ENCODE measurements around the gene GCLC.

Gene GCLC

GRCh38 chr6:53497905-53498304, 47.0 kb downstream of the GCLC start:
- TF ChIP-seq FOXM1 (IDR thresholded peaks at IDR 0.05; ENCODE audit: borderline replicate concordance, low read depth) (no peak), NFIC (IDR thresholded peaks at IDR 0.05) (no peak), CEBPB (IDR thresholded peaks at IDR 0.05) (no peak), YY1 (IDR thresholded peaks at IDR 0.05; ENCODE audit: low read depth) (no peak), REST (IDR thresholded peaks at IDR 0.05; ENCODE audit: low read depth) (no peak), MAX (IDR thresholded peaks at IDR 0.05) (no peak), CREB1 (IDR thresholded peaks at IDR 0.05; ENCODE audit: low read depth) (no peak), ZBTB7A (IDR thresholded peaks at IDR 0.05; ENCODE audit: low read depth) (no peak), EP300 (IDR thresholded peaks at IDR 0.05; ENCODE audit: borderline replicate concordance) (no peak), RAD21 (IDR thresholded peaks at IDR 0.05; ENCODE audit: low read depth) (no peak), TAF1 (IDR thresholded peaks at IDR 0.05; ENCODE audit: low read depth) (no peak), TEAD4 (IDR thresholded peaks at IDR 0.05) (no peak), EGR1 (IDR thresholded peaks at IDR 0.05) (no peak), TCF12 (IDR thresholded peaks at IDR 0.05; ENCODE audit: low read depth) (no peak), USF1 (IDR thresholded peaks at IDR 0.05) (no peak)

- no peak for TF ChIP-seq CEBPB (IDR thresholded peaks at IDR 0.05)
- TF ChIP-seq EGR1 (IDR thresholded peaks at IDR 0.05), result no peak
- TF ChIP-seq TCF12 (IDR thresholded peaks at IDR 0.05; ENCODE audit: low read depth), result no peak
- no peak for TF ChIP-seq TAF1 (IDR thresholded peaks at IDR 0.05; ENCODE audit: low read depth)
- TF ChIP-seq FOXM1 (IDR thresholded peaks at IDR 0.05; ENCODE audit: borderline replicate concordance, low read depth), result no peak
- TF ChIP-seq TEAD4 (IDR thresholded peaks at IDR 0.05), result no peak
- no peak for TF ChIP-seq REST (IDR thresholded peaks at IDR 0.05; ENCODE audit: low read depth)
- no peak for TF ChIP-seq MAX (IDR thresholded peaks at IDR 0.05)
- no peak for TF ChIP-seq EP300 (IDR thresholded peaks at IDR 0.05; ENCODE audit: borderline replicate concordance)
- TF ChIP-seq RAD21 (IDR thresholded peaks at IDR 0.05; ENCODE audit: low read depth), result no peak
- TF ChIP-seq USF1 (IDR thresholded peaks at IDR 0.05), result no peak
- no peak for TF ChIP-seq NFIC (IDR thresholded peaks at IDR 0.05)
- TF ChIP-seq YY1 (IDR thresholded peaks at IDR 0.05; ENCODE audit: low read depth), result no peak
- TF ChIP-seq ZBTB7A (IDR thresholded peaks at IDR 0.05; ENCODE audit: low read depth), result no peak
- TF ChIP-seq CREB1 (IDR thresholded peaks at IDR 0.05; ENCODE audit: low read depth), result no peak
Observed at GRCh38 chr6:53496797-53497375, 48.0 kb downstream of the GCLC start.

GRCh38 chr6:53495506-53496499, 49.1 kb downstream of the GCLC start:
- TF ChIP-seq YY1 (IDR thresholded peaks at IDR 0.05; ENCODE audit: low read depth) (no peak), RAD21 (IDR thresholded peaks at IDR 0.05; ENCODE audit: low read depth) (no peak), USF1 (IDR thresholded peaks at IDR 0.05) (no peak), TAF1 (IDR thresholded peaks at IDR 0.05; ENCODE audit: low read depth) (no peak), REST (IDR thresholded peaks at IDR 0.05; ENCODE audit: low read depth) (no peak), FOXM1 (IDR thresholded peaks at IDR 0.05; ENCODE audit: borderline replicate concordance, low read depth) (no peak), EGR1 (IDR thresholded peaks at IDR 0.05) (no peak), CREB1 (IDR thresholded peaks at IDR 0.05; ENCODE audit: low read depth) (no peak), NFIC (IDR thresholded peaks at IDR 0.05) (no peak), MAX (IDR thresholded peaks at IDR 0.05) (no peak), ZBTB7A (IDR thresholded peaks at IDR 0.05; ENCODE audit: low read depth) (no peak), TEAD4 (IDR thresholded peaks at IDR 0.05) (no peak), EP300 (IDR thresholded peaks at IDR 0.05; ENCODE audit: borderline replicate concordance) (no peak), CEBPB (IDR thresholded peaks at IDR 0.05) (no peak), TCF12 (IDR thresholded peaks at IDR 0.05; ENCODE audit: low read depth) (no peak)
